ENCODE results near the gene ZNF621.

- TF ChIP-seq ZBTB44 (tag by site-specific recombination; IDR thresholded peaks at IDR 0.05) = no peak
- TF ChIP-seq ZNF530 (tag by site-specific recombination; IDR thresholded peaks at IDR 0.05; ENCODE audit: low read depth) = no peak
- TF ChIP-seq, protein P1, sequence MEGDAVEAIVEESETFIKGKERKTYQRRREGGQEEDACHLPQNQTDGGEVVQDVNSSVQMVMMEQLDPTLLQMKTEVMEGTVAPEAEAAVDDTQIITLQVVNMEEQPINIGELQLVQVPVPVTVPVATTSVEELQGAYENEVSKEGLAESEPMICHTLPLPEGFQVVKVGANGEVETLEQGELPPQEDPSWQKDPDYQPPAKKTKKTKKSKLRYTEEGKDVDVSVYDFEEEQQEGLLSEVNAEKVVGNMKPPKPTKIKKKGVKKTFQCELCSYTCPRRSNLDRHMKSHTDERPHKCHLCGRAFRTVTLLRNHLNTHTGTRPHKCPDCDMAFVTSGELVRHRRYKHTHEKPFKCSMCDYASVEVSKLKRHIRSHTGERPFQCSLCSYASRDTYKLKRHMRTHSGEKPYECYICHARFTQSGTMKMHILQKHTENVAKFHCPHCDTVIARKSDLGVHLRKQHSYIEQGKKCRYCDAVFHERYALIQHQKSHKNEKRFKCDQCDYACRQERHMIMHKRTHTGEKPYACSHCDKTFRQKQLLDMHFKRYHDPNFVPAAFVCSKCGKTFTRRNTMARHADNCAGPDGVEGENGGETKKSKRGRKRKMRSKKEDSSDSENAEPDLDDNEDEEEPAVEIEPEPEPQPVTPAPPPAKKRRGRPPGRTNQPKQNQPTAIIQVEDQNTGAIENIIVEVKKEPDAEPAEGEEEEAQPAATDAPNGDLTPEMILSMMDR (tag by site-specific recombination; IDR thresholded peaks at IDR 0.05) = no peak
- TF ChIP-seq ATF2 (tag by site-specific recombination; IDR thresholded peaks at IDR 0.05; ENCODE audit: low read depth) = no peak
- TF ChIP-seq ZNF621 (tag by site-specific recombination; IDR thresholded peaks at IDR 0.05) = no peak
- no peak for TF ChIP-seq SCRT1 (tag by site-specific recombination; IDR thresholded peaks at IDR 0.05; ENCODE audit: borderline replicate concordance)
- no peak for TF ChIP-seq ZSCAN5A (tag by site-specific recombination; IDR thresholded peaks at IDR 0.05)
- TF ChIP-seq, protein P2, sequence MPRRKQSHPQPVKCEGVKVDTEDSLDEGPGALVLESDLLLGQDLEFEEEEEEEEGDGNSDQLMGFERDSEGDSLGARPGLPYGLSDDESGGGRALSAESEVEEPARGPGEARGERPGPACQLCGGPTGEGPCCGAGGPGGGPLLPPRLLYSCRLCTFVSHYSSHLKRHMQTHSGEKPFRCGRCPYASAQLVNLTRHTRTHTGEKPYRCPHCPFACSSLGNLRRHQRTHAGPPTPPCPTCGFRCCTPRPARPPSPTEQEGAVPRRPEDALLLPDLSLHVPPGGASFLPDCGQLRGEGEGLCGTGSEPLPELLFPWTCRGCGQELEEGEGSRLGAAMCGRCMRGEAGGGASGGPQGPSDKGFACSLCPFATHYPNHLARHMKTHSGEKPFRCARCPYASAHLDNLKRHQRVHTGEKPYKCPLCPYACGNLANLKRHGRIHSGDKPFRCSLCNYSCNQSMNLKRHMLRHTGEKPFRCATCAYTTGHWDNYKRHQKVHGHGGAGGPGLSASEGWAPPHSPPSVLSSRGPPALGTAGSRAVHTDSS (tag by site-specific recombination; IDR thresholded peaks at IDR 0.05) = no peak
- TF ChIP-seq ZNF121 (tag by site-specific recombination; IDR thresholded peaks at IDR 0.05) = no peak
These were observed 49.3 kb downstream of the ZNF621 start for GRCh38 chr3:40574050-40574449.
